Nephron progenitor cell (in vitro differentiated cells): Measurements from ENCODE around the gene SNTB2.

Experiments used
- DNase-seq: peaks from one replicate; pipeline ENCODE4 v3.0.0; 2021
- H3K27ac Mint-ChIP-seq: 2 replicates; pipeline ENCODE4 v1.8.0; 2021; ENCODE audit warnings: mild to moderate bottlenecking, moderate library complexity, mixed read lengths
- H3K27me3 Mint-ChIP-seq: 2 replicates; pipeline ENCODE4 v1.8.0; 2021; ENCODE audit warnings: mild to moderate bottlenecking, low read depth, mixed read lengths; ENCODE audit not compliant: poor library complexity
- H3K36me3 Mint-ChIP-seq: 2 replicates; pipeline ENCODE4 v1.8.0; 2021; ENCODE audit warnings: low read depth, mixed read lengths
- H3K4me1 Mint-ChIP-seq: 2 replicates; pipeline ENCODE4 v1.8.0; 2021; ENCODE audit warnings: mixed read lengths
- H3K4me3 Mint-ChIP-seq: 2 replicates; pipeline ENCODE4 v1.8.0; 2021; ENCODE audit warnings: mild to moderate bottlenecking, moderate library complexity, mixed read lengths
- H3K9me3 Mint-ChIP-seq: 2 replicates; pipeline ENCODE4 v1.8.0; 2021; ENCODE audit warnings: mild to moderate bottlenecking, moderate library complexity, mixed read lengths
- TF ChIP-seq, protein P1 (sequence below): fragments of 200-600 bp; sonication (generic); IDR thresholded peaks from 2 replicates; pipeline ENCODE4 v1.5.0; 2021; ENCODE audit warnings: antibody characterized with exemption

Gene SNTB2

GRCh38 chr16:69188236-69188549 lies 1.2 kb downstream of the SNTB2 start:
- Mint-ChIP-seq H3K27me3 (no peaks in the 10 kb centered on the region), H3K4me3 (peak overlapping the region; percentile 91), H3K36me3 (peaks cover 12% of the 10 kb centered on the region), H3K9me3 (no peaks in the 10 kb centered on the region), H3K4me1 (peaks cover 32% of the 10 kb centered on the region), H3K27ac (peak overlapping the region; percentile 91)
- no peak for DNase-seq
- TF ChIP-seq, protein P1, sequence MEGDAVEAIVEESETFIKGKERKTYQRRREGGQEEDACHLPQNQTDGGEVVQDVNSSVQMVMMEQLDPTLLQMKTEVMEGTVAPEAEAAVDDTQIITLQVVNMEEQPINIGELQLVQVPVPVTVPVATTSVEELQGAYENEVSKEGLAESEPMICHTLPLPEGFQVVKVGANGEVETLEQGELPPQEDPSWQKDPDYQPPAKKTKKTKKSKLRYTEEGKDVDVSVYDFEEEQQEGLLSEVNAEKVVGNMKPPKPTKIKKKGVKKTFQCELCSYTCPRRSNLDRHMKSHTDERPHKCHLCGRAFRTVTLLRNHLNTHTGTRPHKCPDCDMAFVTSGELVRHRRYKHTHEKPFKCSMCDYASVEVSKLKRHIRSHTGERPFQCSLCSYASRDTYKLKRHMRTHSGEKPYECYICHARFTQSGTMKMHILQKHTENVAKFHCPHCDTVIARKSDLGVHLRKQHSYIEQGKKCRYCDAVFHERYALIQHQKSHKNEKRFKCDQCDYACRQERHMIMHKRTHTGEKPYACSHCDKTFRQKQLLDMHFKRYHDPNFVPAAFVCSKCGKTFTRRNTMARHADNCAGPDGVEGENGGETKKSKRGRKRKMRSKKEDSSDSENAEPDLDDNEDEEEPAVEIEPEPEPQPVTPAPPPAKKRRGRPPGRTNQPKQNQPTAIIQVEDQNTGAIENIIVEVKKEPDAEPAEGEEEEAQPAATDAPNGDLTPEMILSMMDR: no peak

DNA sequence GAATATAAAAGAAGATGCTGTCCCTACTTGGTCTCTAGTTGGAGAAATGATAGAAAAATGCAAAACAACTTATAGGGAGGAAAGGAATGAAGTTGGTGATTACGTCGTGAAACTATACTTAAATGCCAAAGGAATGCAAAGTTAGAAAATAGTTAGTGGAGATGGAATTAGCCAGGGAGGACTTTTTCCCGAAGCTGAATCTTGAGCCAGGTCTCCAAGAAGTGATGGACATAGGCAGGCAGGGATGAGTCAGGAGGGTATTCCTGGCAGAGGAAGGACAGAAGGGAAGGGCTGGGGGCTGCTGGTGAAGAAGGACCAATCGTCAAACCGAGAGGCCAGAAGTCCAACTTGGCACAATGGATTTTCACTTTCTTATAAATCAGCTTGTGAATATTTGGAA lies 1.8 kb downstream of the SNTB2 start:
- Mint-ChIP-seq H3K36me3 (peaks cover 12% of the 10 kb centered on the region), H3K27ac (peak overlapping the region; percentile 7), H3K9me3 (no peaks in the 10 kb centered on the region), H3K4me3 (peak overlapping the region; percentile 91), H3K4me1 (peaks cover 32% of the 10 kb centered on the region), H3K27me3 (no peaks in the 10 kb centered on the region)
- DNase-seq: no peak
- TF ChIP-seq, protein P1: no peak

DNA sequence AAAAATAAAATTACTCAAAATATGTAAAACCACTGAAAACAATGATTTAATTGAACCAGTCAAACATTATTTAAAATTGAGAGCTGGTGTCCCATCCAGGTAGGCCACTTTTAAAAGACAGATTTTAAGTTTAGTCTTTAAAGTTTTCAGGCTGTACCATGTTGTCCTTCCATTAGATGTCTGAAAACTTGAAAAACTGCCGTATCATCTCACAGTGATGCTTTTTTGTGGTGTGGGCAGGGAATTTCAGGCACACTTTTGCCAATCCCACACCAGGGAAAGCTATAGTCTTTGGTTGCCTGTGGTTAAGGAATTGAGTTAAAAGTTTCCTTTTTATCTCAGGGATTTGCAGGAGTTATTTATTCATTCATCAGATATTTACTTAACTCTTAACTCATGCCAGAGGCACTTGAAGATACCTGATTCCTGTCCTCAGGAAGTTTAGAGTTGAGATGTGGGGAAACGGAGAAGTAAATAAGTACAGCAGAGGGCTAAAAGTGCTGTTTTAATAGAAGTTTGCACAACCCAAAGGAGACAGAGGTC lies 3.2 kb downstream of the SNTB2 start:
- Mint-ChIP-seq H3K27ac (no peak overlapping the region), H3K4me3 (no peak overlapping the region)

GRCh38 chr16:69190598-69190997 lies 3.6 kb downstream of the SNTB2 start:
- no peak for DNase-seq
- no peaks in the 10 kb centered on the region for H3K9me3 Mint-ChIP-seq
- TF ChIP-seq, protein P1: no peak
- no peak overlapping the region for H3K4me3 Mint-ChIP-seq
- H3K27ac Mint-ChIP-seq: no peak overlapping the region
- peaks cover 32% of the 10 kb centered on the region for H3K4me1 Mint-ChIP-seq
- no peaks in the 10 kb centered on the region for H3K27me3 Mint-ChIP-seq
- peaks cover 12% of the 10 kb centered on the region for H3K36me3 Mint-ChIP-seq

More for the DNA sequence above, 3.2 kb downstream of the SNTB2 start:
- DNase-seq: no peak
- H3K9me3 Mint-ChIP-seq: no peaks in the 10 kb centered on the region
- H3K4me1 Mint-ChIP-seq: peaks cover 32% of the 10 kb centered on the region
- TF ChIP-seq, protein P1: no peak
- no peaks in the 10 kb centered on the region for H3K27me3 Mint-ChIP-seq
- H3K36me3 Mint-ChIP-seq: peaks cover 12% of the 10 kb centered on the region

GRCh38 chr16:69191136-69191535 lies 4.2 kb downstream of the SNTB2 start:
- Mint-ChIP-seq H3K27me3 (no peaks in the 10 kb centered on the region), H3K4me3 (no peak overlapping the region), H3K9me3 (no peaks in the 10 kb centered on the region), H3K36me3 (peaks cover 12% of the 10 kb centered on the region), H3K27ac (no peak overlapping the region), H3K4me1 (peaks cover 32% of the 10 kb centered on the region)
- TF ChIP-seq, protein P1: no peak
- DNase-seq: no peak

- peaks cover 14% of the 10 kb centered on the region for H3K4me1 Mint-ChIP-seq
- H3K4me3 Mint-ChIP-seq: no peak overlapping the region
- H3K27ac Mint-ChIP-seq: no peak overlapping the region
- TF ChIP-seq, protein P1: no peak
- H3K27me3 Mint-ChIP-seq: no peaks in the 10 kb centered on the region
- DNase-seq: no peak
- H3K36me3 Mint-ChIP-seq: peaks cover 12% of the 10 kb centered on the region
- no peaks in the 10 kb centered on the region for H3K9me3 Mint-ChIP-seq
Observed at GRCh38 chr16:69193855-69194254, 6.9 kb downstream of the SNTB2 start.
